Urothelium cell line (cell line): ENCODE results near the gene TVP23B.
"Not testable (repeated sequence)": the region's sequence is repeated elsewhere in the genome, so short reads cannot be mapped to it uniquely, and the experiment has no call there.

Experiments
- DNase-seq: peaks from one replicate; pipeline ENCODE4 v3.0.0; 2011; ENCODE audit warnings: low spot score, mixed read lengths
- FAIRE-seq: peaks from 2 replicates; lab custom pipeline; 2011; peaks lifted over from hg19 to GRCh38; lab: Jason Lieb, UNC

The TVP23B gene

DNA sequence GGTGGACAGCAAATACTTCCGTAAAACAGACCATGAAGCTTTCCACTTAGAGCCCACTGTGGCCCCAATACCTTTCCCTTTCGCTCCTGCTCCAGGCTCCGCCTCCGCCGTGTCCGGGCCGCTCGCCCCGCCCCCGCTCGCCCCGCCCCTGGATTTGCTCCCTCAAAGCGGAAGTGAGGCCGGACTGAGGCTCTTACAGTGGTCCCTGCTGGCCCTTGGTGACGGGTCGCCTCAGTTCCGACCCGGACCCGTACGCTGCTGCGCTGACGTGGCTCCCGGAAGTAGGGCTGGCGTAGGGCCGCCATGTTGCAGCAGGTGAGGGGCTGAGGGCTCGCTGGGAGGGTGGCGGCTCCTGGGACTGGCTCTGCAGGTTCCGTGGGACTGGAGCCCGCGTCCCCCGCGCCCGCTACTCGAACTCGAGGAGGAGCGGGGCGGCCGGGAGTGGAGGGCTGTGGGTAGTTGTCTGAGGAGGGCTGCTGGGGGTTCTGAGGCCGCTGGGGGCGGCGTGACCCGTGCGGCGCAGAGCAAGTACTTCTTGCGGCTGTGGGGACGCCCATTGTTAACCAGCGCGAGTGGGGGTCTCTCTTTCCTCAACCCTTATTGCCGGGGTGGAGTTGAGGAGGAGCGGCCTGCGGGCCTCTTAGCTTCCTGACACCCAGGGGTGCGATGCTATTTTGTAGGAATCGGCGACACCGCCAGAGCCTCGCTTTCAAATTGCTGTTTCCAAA, at the start of gene TVP23B:
Gene TVP23B, plus strand, starts transcription at position 193 of the 728 bp plus-strand sequence. Its CDS starts 111 bp downstream, at position 304.
- peak; percentile 81 for DNase-seq
- not testable (repeated sequence) for FAIRE-seq

DNA sequence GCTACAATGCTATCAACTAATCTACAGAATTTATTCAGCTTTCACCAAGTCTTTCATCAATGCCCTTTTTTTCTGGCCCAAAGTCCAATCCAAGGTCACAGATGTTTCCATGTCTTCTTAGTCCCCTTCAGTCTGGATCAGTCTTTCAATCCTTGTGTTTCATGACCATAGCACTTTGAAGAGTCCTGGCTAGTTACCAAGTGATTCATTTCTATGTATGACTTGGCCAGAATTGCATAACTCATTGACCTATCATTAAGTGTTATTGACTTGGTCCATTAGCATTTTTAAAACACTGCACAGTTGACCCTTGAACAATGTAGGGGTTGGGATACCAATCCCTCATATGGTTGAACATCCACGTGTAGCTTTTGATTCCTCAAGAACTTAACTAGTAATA, 48.5 kb upstream of the TVP23B start:
- DNase-seq, FAIRE-seq: not testable (repeated sequence)

DNA sequence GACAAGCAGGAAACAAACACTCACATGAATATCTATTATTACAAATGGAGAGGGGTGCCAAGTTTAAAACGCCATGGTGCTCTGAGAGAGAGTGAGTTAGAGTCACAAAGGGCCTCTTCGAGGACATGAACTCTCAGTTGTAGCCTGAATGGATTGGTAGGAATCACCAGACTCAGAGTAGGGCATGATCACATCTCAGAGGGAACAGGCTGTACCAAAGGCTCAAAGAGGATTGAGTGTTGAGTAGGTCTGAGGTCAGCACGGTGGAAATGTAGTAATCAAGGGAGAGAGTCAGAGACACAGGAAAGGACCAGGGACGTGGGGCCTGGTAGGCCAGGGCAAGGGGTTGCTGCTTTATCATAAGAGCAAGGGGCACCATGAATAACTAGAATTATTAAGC, 47.6 kb upstream of the TVP23B start:
- not testable (repeated sequence) for FAIRE-seq, DNase-seq

GRCh38 chr17:18739616-18740391, 41.2 kb upstream of the TVP23B start:
- not testable (repeated sequence) for FAIRE-seq, DNase-seq

GRCh38 chr17:18741228-18741627, 39.8 kb upstream of the TVP23B start:
- not testable (repeated sequence) for FAIRE-seq

GRCh38 chr17:18743699-18744421, 37.1 kb upstream of the TVP23B start, which contains the start of gene FBXW10:
Gene FBXW10, plus strand, starts transcription at chr17:18744054. Its CDS starts 191 bp downstream, at chr17:18744245.
- not testable (repeated sequence) for DNase-seq, FAIRE-seq

More at GRCh38 chr17:18741228-18741627, 39.8 kb upstream of the TVP23B start:
- DNase-seq, result not testable (repeated sequence)

DNA sequence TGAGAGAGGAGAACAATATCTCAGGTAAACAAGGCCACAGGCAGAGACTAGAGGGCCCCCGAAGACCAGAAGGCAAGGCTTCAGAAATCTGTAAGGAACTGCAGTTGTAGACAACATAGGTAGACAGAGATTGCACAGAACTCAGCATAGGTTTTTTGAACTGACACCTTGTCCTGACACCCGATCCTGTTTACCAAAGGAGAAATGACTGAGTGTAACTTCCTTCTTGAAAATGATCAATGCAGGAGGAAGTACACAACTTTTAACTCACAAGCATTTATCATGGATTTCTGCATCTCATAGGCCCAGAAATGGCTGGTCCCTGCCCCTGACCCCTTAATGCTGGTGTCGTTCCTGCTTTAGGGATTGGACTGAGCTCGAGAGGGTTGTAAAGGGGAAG, 36.3 kb upstream of the TVP23B start:
- not testable (repeated sequence) for FAIRE-seq, DNase-seq

DNA sequence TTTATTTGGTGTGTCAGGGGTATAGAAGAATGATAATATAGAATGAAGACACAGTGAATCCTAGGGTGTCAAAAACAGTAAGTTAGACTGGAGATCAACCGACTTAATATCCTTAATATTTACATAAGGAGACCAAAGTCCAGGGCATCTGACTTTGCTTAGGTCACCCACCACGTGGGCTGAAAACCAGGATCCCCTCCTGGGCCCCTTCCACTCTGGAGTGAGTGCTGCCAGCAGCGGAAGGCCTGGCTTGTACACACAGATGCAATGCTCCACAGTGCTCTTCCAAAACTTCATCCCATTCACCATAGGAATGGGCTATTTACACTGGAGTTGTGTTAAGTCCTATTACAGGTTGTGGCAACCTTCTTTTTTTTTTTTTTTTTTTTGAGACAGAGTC, 34.4 kb upstream of the TVP23B start:
- not testable (repeated sequence) for DNase-seq, FAIRE-seq

DNA sequence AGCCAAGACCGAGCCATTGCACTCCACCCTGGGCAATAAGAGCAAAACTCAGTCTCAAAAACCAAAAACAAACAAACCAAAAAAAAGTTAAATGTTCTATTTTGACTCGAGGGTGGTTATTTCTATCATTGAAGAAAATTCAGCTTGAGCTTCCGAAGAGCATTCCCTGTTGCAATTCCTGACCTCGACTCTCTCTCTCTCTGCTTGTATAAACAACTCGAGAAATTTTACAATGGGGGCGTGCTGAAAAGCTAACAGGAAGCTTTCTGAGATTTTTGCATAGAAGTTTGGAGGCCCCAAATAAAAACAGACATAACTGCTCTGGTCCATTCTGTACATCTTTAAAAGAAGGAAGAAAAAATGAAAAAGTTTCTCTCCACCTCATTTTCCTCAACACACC, 33.5 kb upstream of the TVP23B start:
- not testable (repeated sequence) for DNase-seq, FAIRE-seq

DNA sequence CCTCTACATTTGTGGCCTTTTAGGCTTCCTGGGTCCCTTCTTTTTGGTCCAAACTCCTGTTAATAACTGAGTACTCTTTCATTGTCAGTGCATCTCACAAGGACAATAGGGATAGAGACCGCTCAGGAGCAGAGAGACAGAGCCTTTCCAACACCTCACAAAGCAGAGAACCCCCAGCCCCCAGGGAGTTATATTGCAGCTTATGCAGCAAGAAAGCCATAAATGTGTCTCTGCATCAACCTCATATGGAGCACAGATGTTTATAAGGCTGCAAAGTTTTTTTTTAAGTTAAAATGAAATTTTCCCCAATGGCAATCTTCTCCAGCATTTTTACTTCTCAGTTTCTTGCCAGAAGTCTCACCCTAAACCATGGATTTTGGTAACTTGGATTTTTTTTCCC, 30.7 kb upstream of the TVP23B start:
- not testable (repeated sequence) for FAIRE-seq, DNase-seq

- not testable (repeated sequence) for FAIRE-seq, DNase-seq
These were observed 27.1 kb upstream of the TVP23B start for GRCh38 chr17:18753829-18754409.

DNA sequence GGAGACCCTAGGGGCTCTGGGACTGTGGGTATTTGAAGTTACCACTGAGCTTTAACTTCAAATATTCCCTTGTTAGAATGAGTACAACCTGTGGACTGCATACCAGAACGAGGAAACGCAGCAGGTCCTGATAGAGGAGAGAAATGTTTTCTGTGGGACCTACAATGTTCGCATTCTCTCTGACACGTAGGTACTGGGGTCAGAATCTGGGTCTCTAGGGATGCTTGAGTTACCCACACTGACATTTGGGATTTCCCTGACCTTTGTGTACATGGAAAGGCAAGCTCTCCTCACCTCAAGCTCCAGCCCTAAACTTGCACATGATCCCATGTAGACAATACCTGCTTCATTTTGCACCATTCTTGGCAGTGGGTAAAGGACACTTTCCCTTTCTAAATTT, 25.0 kb upstream of the TVP23B start:
- not testable (repeated sequence) for FAIRE-seq, DNase-seq

- FAIRE-seq, DNase-seq: not testable (repeated sequence)
These were observed 23.5 kb upstream of the TVP23B start for GRCh38 chr17:18757368-18758044.

DNA sequence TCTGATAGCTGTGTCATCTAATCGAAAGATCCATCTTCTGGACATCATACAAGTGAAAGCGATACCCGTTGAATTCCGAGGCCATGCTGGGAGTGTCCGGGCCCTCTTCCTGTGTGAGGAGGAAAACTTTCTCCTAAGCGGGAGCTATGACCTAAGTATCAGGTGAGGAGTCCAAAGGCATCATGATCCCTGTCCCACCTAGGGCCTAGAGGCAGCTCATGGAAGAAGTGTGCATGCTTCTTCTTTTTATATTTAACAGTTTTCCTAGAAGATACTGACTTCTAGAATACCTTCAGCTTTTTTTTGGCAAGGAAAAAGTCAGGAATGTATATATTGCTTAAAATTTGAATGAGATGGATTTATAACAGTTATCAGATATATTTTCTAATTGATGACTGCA, 22.6 kb upstream of the TVP23B start:
- not testable (repeated sequence) for DNase-seq, FAIRE-seq

GRCh38 chr17:18760221-18760620, 20.8 kb upstream of the TVP23B start:
- FAIRE-seq, DNase-seq: not testable (repeated sequence)

DNA sequence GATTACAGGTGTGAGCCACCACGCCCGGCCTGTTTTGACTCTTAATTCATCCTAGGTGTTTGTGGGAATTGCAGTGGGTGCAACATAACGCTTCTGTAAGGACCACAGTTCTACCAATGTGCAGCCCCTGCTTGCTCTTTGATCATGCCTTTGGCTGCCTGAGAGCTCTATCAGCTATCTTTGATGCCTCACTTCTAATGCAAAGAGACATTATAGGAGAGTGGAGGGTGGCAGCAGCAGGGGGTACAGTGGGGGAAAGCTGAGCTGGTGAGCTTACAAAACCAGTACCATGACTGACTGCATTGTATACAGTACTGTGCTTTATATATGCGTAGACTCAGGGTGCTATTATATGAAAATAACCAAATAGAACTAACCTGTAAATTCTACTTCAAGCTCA, 10.4 kb upstream of the TVP23B start:
- not testable (repeated sequence) for DNase-seq, FAIRE-seq

GRCh38 chr17:18771066-18771465, 9.9 kb upstream of the TVP23B start:
- not testable (repeated sequence) for FAIRE-seq, DNase-seq

- no peak for FAIRE-seq
- DNase-seq, result no peak
These were observed 8.5 kb upstream of the TVP23B start for GRCh38 chr17:18772471-18772870.

- not testable (repeated sequence) for DNase-seq, FAIRE-seq
These were observed 822 bp downstream of the TVP23B start for GRCh38 chr17:18781805-18782204.

DNA sequence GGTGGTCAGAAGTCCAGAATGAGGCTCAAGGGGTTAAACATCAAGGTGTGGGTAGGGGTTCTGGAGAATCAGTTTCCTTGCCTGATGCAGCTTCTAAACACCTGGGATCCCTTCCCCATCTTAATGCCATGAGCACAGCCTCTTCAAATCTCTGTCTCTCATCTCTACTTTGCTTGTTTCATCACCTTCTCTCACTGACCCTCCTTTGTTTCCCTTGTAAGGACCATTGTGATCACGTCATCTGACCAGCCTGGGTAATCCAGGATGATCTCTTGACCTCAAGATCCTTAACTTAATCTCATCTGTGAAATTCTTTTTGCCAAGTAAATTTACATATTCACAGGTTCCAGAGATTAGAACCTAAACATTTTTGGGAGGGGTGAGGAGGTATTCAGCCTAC, 5.0 kb downstream of the TVP23B start:
- not testable (repeated sequence) for DNase-seq, FAIRE-seq
